CD4-positive, alpha-beta T cell treated with Interleukin-17A for 1 hour (primary cell): ENCODE measurements around the gene CPB2.

Experiments
- DNase-seq: peaks from one replicate; pipeline ENCODE4 v3.0.0-alpha.2; 2020

CPB2 gene

GRCh38 chr13:46094478-46094877 lies 10.4 kb downstream of the CPB2 start:
- DNase-seq = no peak

- DNase-seq = no peak
Observed at GRCh38 chr13:46088821-46089562, 15.8 kb downstream of the CPB2 start.

- no peak for DNase-seq
Observed at GRCh38 chr13:46087481-46087880, 17.4 kb downstream of the CPB2 start.

GRCh38 chr13:46086985-46087384 lies 17.8 kb downstream of the CPB2 start:
- DNase-seq = no peak

GRCh38 chr13:46086421-46086922 lies 18.4 kb downstream of the CPB2 start:
- DNase-seq = no peak

GRCh38 chr13:46085737-46086136 lies 19.1 kb downstream of the CPB2 start:
- no peak for DNase-seq

GRCh38 chr13:46082324-46082723 lies 22.5 kb downstream of the CPB2 start:
- no peak for DNase-seq

GRCh38 chr13:46079770-46080169 lies 25.1 kb downstream of the CPB2 start:
- DNase-seq = no peak

- no peak for DNase-seq
Observed at GRCh38 chr13:46077265-46077664, 27.6 kb downstream of the CPB2 start.

- no peak for DNase-seq
Observed at GRCh38 chr13:46076827-46077226, 28.0 kb downstream of the CPB2 start.

GRCh38 chr13:46075811-46076210 lies 29.0 kb downstream of the CPB2 start:
- DNase-seq = no peak

- no peak for DNase-seq
Observed at GRCh38 chr13:46071590-46072249, 33.1 kb downstream of the CPB2 start.

- no peak for DNase-seq
Observed at GRCh38 chr13:46063292-46063691, 41.5 kb downstream of the CPB2 start.

- no peak for DNase-seq
Observed at GRCh38 chr13:46062185-46062584, 42.6 kb downstream of the CPB2 start.

GRCh38 chr13:46059405-46059804 lies 45.4 kb downstream of the CPB2 start:
- DNase-seq = no peak

- no peak for DNase-seq
Observed at GRCh38 chr13:46058268-46058667, 46.6 kb downstream of the CPB2 start.

- DNase-seq = no peak
Observed at GRCh38 chr13:46057256-46058015, 47.4 kb downstream of the CPB2 start.

- DNase-seq = no peak
Observed at GRCh38 chr13:46053162-46054012, 51.4 kb downstream of the CPB2 start.

- peak; percentile 95 for DNase-seq
Observed at GRCh38 chr13:46052319-46053161, 52.3 kb downstream of the CPB2 start, which contains the start of gene ZC3H13. Gene ZC3H13 (minus strand): TSS chr13:46052746. CDS start chr13:46045507, 7,239 bp downstream.

GRCh38 chr13:46051968-46052318 lies 52.9 kb downstream of the CPB2 start:
- no peak for DNase-seq

- no peak for DNase-seq
Observed at GRCh38 chr13:46050771-46051170, 54.1 kb downstream of the CPB2 start.

GRCh38 chr13:46045424-46045823 lies 59.4 kb downstream of the CPB2 start:
- no peak for DNase-seq
